GM06990 (cell line): Measurements from ENCODE around the gene EIF4G1.

Source experiments
- DNase-seq: peaks from one replicate; pipeline ENCODE4 v3.0.0-alpha.2; 2011; ENCODE audit not compliant: insufficient read length; ENCODE audit errors: extremely low read depth
- H3K27me3 ChIP-seq: replicated peaks from 2 replicates; pipeline ENCODE4 v1.6.0; 2011; ENCODE audit warnings: low read length; ENCODE audit not compliant: control insufficient read depth, insufficient read depth
- H3K36me3 ChIP-seq: 2 replicates; pipeline ENCODE4 v1.5.1; 2011; ENCODE audit warnings: low read length; ENCODE audit not compliant: control insufficient read depth, insufficient read depth
- H3K4me3 ChIP-seq: replicated peaks from 2 replicates; pipeline ENCODE4 v1.5.1; 2011; ENCODE audit warnings: low read depth, mild to moderate bottlenecking, control low read depth, low read length
- CTCF ChIP-seq: IDR thresholded peaks from 2 replicates; pipeline ENCODE4 v1.5.1; 2011; ENCODE audit warnings: low read length, control low read depth, mild to moderate bottlenecking, inconsistent platforms; ENCODE audit not compliant: insufficient read depth, poor library complexity, severe bottlenecking

EIF4G1 gene

GRCh38 chr3:184352149-184352785 is 37.9 kb downstream of the EIF4G1 start:
- H3K36me3 ChIP-seq, result no peaks in the 10 kb centered on the region
- H3K4me3 ChIP-seq, result no peak overlapping the region
- no peak for TF ChIP-seq CTCF
- DNase-seq, result no peak
- no peaks in the 10 kb centered on the region for H3K27me3 ChIP-seq

DNA sequence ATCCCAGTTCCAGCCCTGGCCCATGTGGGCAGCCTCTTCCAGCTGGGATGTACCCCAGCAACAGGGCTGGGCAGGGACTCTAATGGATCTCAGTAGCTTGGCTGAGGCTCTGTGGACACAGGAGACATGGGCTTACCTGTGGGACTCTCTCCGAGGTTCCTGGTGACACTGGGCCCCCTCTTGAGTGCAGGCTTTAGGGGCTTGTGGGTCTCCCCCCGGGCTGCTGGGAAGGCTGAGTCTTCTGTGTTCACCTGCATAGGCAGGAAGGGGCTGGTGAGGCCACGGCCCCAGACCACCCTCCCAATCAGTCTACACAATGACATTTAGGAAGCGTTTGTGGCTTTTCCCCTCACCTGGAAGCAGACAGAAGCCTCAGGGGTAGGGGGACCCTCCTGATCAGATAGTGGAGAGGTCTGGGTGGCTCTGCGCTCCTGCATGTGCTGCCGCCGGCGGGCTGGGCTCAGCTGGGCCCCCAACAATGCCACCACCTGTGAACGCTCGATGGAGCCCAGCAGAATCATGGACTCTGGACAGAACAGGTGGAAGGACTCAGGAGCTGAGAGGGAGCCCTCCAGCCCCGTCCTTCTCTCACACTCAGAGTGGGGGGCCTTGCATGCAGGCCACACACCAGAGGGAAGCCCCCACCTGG is 38.6 kb downstream of the EIF4G1 start:
- Histone ChIP-seq H3K36me3 (no peaks in the 10 kb centered on the region), H3K4me3 (no peak overlapping the region), H3K27me3 (no peaks in the 10 kb centered on the region)
- no peak for DNase-seq
- TF ChIP-seq CTCF, result no peak

DNA sequence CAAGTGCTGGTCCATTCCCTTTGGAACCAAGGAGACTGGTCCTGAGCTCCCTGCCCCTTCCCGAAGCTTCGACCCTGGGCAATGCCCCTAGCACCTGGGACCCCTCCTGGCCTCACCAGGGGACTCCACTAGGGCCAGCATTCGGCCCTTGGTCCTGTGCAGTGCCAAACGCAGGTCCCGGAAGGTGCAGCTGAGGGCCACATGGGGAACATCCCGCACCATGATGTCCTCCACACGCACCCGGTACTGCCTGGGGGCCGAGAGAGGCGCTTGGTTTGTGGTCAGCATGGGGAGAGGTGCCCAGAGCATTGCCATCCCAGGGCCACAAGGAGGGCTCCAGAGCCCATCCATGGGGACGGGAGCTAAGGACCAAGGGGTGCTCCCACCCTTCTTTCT is 39.1 kb downstream of the EIF4G1 start:
- no peak overlapping the region for H3K4me3 ChIP-seq
- no peak for TF ChIP-seq CTCF
- no peak for DNase-seq
- H3K27me3 ChIP-seq, result no peaks in the 10 kb centered on the region
- no peaks in the 10 kb centered on the region for H3K36me3 ChIP-seq

- no peaks in the 10 kb centered on the region for H3K36me3 ChIP-seq
- no peak for DNase-seq
- H3K4me3 ChIP-seq, result no peak overlapping the region
Measured at GRCh38 chr3:184354121-184354728, 39.8 kb downstream of the EIF4G1 start.

DNA sequence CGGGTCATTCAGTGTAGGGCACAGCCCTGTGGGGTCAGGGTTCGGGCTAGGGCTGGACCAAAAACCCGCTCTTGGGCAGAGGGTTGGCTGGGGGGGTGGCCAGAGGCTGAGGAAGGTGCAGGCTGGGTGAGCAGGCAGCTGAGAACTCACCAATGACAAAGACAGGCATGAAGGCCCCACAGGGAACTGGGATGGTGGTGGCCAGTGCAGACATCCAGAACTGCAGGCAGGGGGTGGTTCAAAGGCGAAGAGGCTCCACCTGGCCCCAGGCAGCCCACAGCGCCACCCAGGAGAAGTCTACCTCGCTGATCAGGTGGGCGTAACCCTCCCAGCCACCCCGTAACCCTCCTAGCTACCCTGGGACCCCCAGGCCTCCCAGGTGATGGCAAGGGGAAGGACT is 40.3 kb downstream of the EIF4G1 start:
- no peaks in the 10 kb centered on the region for H3K27me3 ChIP-seq
- H3K36me3 ChIP-seq, result no peaks in the 10 kb centered on the region
- H3K4me3 ChIP-seq, result no peak overlapping the region
- DNase-seq, result no peak
- no peak for TF ChIP-seq CTCF

More at GRCh38 chr3:184354121-184354728, 39.8 kb downstream of the EIF4G1 start:
- TF ChIP-seq CTCF, result peak; percentile 90
- H3K27me3 ChIP-seq, result no peaks in the 10 kb centered on the region
